ACC112 (cell line): ENCODE results near the gene SRSF2.
"Not testable (repeated sequence)": the region's sequence is repeated elsewhere in the genome, so short reads cannot be mapped to it uniquely, and the experiment has no call there.

Experiments used
- H2AFZ ChIP-seq: fragments of 200-600 bp; sonication (generic); one replicate; pipeline ENCODE4 v1.6.0; 2017; ENCODE audit warnings: antibody characterized with exemption, low read length; ENCODE audit not compliant: unreplicated experiment
- H3K27ac ChIP-seq: fragments of 200-600 bp; sonication (generic); 2 replicates; pipeline ENCODE4 v1.5.1; 2014; ENCODE audit warnings: low read depth, mild to moderate bottlenecking, antibody characterized with exemption, low read length, moderate library complexity
- H3K27me3 ChIP-seq: fragments of 200-600 bp; sonication (generic); 2 replicates; pipeline ENCODE4 v1.6.1; 2014; ENCODE audit warnings: mild to moderate bottlenecking, antibody characterized with exemption, low read length, moderate library complexity, mixed read lengths; ENCODE audit not compliant: insufficient read depth
- H3K36me3 ChIP-seq: fragments of 200-600 bp; sonication (generic); 2 replicates; pipeline ENCODE4 v1.6.1; 2016; ENCODE audit warnings: mild to moderate bottlenecking, antibody characterized with exemption, low read length, moderate library complexity, mixed read lengths; ENCODE audit not compliant: insufficient read depth
- H3K4me1 ChIP-seq: fragments of 200-600 bp; sonication (generic); one replicate; pipeline ENCODE4 v1.6.1; 2016; ENCODE audit warnings: low read length, mixed read lengths; ENCODE audit not compliant: insufficient read depth, unreplicated experiment, control insufficient read depth
- H3K4me3 ChIP-seq: fragments of 200-600 bp; sonication (generic); 2 replicates; pipeline ENCODE4 v1.5.1; 2014; ENCODE audit warnings: mild to moderate bottlenecking, low read depth, low read length
- H3K79me2 ChIP-seq: fragments of 200-600 bp; sonication (generic); one replicate; pipeline ENCODE4 v1.6.0; 2016; ENCODE audit warnings: low read length; ENCODE audit not compliant: control insufficient read depth, unreplicated experiment, insufficient read depth

Gene SRSF2

DNA sequence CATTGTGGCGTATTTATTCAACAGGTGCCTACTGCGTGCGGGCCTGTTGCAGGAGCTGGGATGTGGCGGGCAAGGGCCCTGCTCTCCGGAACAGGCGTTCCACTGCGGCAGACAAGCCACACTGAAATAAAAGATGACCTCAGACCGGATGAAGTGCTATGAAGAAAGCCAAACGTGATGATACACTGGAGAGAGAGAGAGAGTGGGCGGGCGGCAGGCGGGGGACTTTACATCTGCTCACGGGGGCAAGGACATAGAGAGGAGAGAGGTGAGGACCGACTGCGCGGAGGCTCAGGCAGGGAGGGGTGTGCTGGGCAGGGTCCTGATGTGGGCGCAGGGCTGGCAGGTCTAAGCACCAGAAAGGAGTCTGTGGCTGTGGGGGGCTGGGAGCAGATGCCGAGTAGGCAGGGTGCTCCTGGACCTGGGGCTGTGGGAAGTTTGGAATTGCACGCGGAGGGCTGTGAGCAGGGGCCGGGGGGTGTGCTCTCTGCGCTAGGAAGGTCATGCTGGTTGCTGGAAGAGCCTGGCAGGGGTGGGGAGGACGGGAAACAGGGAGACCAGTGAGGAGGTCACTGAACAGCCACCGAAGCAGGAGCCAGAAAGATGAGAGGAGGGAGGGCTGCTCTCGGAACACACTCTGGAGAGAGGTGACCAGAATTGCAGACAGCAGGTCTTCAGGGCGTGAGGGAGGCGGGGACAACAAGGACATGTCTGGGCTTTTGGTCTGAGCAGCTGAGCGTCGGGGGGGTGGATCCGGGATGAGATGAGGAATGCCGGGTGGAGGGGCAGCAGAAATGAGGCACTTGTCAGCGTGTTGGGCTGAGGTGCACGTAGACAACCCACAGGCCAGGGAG lies 36.3 kb downstream of the SRSF2 start:
- peaks cover 55% of the 10 kb centered on the region for H3K4me1 ChIP-seq
- H3K4me3 ChIP-seq, result peak overlapping the region; percentile 64
- peaks cover 87% of the 10 kb centered on the region for H3K79me2 ChIP-seq
- H2AFZ ChIP-seq, result no peak overlapping the region
- no peaks in the 10 kb centered on the region for H3K27me3 ChIP-seq
- no peaks in the 10 kb centered on the region for H3K36me3 ChIP-seq
- H3K27ac ChIP-seq, result peak overlapping the region; percentile 68

DNA sequence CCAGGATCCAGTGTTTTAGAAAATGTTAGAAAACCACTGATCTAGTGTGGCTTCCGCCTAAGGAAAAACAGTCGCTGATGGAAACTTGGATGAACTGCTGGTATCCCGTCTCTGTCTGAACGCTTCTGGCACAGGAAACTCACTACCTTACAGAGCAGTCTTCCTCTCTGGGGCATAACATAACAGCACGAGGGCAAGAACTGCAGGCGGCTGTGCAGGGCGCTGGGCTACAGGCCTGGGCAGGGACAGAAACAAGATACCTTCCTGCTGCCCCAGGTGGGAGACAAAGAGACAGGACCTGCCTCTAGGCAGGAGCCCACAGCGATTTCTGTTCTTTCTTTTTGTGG lies 36.9 kb downstream of the SRSF2 start:
- Histone ChIP-seq H3K4me3 (peak overlapping the region; percentile 64), H3K79me2 (peaks cover 86% of the 10 kb centered on the region)

DNA sequence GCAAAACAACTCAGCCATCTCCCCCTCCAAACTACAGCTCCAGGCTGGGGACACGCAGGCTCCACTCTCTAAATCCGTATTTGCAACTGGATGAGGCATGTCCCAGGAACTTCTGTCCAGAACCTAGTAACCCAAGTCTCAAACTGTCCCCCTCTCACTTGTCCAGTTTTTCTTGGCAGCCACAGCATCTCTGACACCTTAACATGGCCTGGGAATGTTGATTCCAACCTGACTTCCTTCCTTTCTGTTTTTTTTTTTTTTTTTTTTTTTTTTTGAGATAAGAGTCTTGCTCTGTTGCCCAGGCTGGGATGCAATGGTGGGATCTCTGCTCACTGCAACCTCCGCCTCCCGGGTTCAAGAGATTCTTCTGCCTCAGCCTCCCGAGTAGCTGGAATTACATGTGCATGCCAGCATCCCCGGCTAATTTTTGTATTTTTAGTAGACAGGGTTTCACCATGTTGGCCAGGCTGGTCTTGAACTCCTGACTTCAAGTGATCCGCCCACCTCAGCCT lies 38.6 kb downstream of the SRSF2 start:
- peaks cover 87% of the 10 kb centered on the region for H3K79me2 ChIP-seq
- not testable (repeated sequence) for H3K4me3 ChIP-seq, H3K27ac ChIP-seq, H2AFZ ChIP-seq, H3K36me3 ChIP-seq, H3K27me3 ChIP-seq
- peaks cover 67% of the 10 kb centered on the region for H3K4me1 ChIP-seq

More for the DNA sequence above, 36.9 kb downstream of the SRSF2 start:
- H2AFZ ChIP-seq, result no peak overlapping the region
- H3K36me3 ChIP-seq, result no peaks in the 10 kb centered on the region
- peaks cover 58% of the 10 kb centered on the region for H3K4me1 ChIP-seq
- no peaks in the 10 kb centered on the region for H3K27me3 ChIP-seq
- peak overlapping the region; percentile 68 for H3K27ac ChIP-seq

DNA sequence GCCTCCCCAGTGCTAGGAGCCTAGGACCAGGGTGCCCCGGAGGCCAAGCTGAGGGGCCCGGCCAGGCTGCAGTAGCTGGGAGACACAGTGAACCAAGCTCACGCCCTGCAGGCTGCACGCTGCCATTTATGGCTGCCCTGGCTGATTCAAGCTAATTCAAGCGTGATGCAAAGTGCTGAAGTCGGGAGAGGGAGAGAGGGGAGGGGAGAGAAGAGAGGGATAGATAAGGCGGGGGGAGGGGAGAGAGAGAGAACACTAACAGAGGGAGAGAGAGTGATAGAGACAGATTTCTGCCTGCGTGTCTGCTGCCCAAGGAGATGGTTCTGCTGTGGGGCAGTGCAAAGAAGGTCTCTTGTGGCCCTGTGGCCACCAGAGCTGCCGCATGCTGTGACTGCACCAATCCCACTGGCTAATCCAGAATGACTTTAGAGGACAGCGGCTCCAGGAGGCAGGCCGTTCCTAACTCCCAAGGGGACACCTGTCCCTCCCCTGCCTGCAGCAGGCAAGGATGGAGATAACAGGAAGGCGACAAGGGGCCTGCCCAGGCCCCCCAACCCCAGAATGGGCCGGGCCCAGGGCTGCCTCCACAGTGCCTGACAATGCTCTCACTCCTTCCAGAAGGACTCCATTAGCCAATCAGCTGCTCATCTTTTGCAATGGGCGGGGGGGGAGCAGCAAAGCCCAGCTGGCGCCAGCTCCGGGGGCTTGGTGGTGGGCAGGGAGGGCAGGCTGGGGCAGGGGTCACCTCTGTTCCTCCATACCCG lies 39.2 kb downstream of the SRSF2 start:
- Histone ChIP-seq H3K36me3 (no peaks in the 10 kb centered on the region), H3K4me3 (no peak overlapping the region), H3K4me1 (peaks cover 71% of the 10 kb centered on the region), H3K79me2 (peaks cover 81% of the 10 kb centered on the region), H3K27ac (peak overlapping the region; percentile 82), H2AFZ (no peak overlapping the region), H3K27me3 (no peaks in the 10 kb centered on the region)

DNA sequence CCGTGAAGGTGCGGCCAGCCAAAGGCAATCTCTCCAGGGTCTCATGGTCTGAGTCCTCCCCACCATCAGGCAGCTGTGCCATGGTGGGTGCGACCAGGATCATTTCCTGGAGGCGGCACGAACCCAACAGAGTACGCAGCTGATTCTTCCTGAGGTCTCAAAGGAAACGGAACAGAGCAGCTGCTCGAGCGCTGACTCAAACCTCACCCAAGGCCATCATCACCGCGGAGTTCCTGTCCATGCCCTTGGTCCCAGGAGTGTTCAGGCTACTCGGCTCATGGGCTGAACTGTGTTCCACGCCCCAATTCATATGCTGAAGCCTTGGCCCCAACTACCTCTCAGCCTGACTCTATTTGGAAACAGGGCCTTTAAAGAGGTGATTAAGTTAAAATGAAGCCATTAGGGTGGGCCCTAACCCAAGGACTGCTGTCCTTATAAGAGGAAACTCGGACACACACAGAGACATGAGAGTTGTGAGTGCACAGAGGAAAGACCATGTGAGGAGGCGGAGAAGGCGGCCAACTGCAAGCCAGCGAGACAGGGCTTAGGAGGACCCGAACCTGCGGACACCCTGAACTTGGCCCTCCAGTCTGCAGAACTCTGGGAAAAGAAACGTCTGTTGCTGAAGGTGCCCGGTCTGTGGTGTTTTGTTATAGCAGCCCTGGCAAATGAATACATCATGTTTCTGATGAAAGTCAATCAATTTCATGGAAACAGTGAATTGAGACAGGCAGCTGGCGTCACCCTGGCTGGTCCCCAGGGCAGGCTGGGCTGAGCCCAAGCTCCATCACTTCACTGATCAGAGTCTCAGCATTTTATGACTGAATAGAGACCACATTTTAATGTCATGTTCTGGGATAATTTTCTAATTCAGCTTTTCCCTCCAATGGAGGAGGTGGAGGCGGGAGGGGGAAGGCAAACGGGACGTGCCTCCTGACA lies 40.1 kb downstream of the SRSF2 start:
- Histone ChIP-seq H2AFZ (no peak overlapping the region), H3K27ac (peak overlapping the region; percentile 82), H3K4me1 (peaks cover 74% of the 10 kb centered on the region)

DNA sequence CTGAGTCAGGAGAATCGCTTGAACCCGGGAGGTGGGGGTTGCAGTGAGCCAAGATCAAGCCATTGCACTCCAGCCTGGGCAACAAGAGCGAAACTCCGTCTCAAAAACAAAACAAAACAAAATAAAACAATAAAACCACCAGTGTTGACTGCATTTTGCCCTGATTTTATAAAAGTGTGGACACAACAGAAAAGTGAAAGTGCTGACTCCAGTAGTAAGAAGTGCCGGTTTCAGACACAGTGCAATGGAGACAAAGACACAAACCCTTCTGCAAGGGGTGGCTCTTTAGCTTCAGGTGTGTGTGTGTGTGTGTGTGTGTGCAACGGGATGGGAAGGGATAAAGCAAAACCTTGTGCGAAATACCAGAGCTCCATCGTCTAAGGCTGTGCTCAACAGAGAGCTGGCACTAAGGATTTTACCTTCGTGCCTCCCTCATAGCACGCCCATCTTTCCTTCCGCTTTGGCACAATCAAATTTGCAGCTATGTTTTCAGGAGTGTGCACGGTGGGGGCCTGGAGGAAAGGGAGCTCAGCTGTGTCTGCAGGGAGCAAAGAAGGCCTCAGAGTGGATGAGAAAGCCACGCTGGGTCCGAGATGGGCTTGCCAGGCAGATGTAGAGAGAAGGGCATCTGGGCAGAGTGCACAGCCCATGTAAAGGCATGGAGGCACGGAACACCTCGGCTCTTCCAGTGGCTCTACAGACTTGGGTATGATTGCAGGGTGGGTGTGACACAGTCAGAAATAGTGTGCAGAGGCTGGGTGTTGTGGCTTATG lies 41.9 kb downstream of the SRSF2 start:
- no peak overlapping the region for H3K27ac ChIP-seq
- no peaks in the 10 kb centered on the region for H3K27me3 ChIP-seq
- H3K4me1 ChIP-seq, result peaks cover 57% of the 10 kb centered on the region
- peaks cover 83% of the 10 kb centered on the region for H3K79me2 ChIP-seq
- no peak overlapping the region for H2AFZ ChIP-seq
- H3K36me3 ChIP-seq, result no peaks in the 10 kb centered on the region
- peak overlapping the region; percentile 43; the same call in 1 of the 2 replicates for H3K4me3 ChIP-seq

More for the DNA sequence above, 40.1 kb downstream of the SRSF2 start:
- Histone ChIP-seq H3K27me3 (no peaks in the 10 kb centered on the region), H3K4me3 (no peak overlapping the region), H3K36me3 (no peaks in the 10 kb centered on the region), H3K79me2 (peaks cover 83% of the 10 kb centered on the region)

DNA sequence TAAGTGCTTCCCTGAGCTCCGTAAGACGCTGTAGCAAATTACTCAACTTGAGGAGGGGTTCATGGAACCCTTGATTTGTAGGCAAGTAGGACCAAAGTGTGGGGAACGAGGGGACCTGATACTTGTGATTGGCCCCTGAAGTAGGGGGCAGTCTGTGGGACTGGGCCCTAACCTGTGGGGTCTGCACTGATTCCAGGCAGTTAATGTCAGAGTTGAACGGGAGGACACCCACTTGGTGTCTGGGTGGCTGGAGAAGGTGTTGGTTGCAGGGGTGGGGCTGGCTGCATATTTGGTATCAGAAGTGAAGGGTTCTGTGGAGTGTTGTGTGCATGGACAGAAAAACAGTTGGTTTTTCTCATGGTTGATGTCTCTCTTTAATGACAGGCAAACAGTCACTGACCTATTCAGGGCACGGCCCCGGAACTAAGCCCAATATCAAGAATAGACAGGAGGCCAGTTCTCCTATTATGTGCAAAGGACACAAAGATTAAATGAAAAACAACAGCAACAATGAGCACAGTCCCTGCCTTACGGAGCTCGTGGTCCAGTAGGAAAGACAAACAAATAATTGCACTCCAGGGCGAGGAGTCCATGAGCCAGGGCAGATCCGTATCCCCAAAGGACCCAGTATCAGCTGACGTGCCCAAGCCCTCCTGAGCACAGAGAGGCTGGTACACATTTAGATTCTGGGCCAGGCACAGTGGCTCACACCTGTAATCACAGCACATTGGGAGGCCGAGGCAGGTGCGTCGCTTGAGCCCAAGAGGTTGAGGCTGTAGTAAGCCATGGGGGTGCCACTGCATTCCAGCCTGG lies 45.5 kb downstream of the SRSF2 start:
- peaks cover 50% of the 10 kb centered on the region for H3K4me1 ChIP-seq
- H3K27ac ChIP-seq, result no peak overlapping the region
- no peaks in the 10 kb centered on the region for H3K27me3 ChIP-seq
- no peaks in the 10 kb centered on the region for H3K36me3 ChIP-seq
- no peak overlapping the region for H2AFZ ChIP-seq
- peaks cover 53% of the 10 kb centered on the region for H3K79me2 ChIP-seq
- H3K4me3 ChIP-seq, result no peak overlapping the region

DNA sequence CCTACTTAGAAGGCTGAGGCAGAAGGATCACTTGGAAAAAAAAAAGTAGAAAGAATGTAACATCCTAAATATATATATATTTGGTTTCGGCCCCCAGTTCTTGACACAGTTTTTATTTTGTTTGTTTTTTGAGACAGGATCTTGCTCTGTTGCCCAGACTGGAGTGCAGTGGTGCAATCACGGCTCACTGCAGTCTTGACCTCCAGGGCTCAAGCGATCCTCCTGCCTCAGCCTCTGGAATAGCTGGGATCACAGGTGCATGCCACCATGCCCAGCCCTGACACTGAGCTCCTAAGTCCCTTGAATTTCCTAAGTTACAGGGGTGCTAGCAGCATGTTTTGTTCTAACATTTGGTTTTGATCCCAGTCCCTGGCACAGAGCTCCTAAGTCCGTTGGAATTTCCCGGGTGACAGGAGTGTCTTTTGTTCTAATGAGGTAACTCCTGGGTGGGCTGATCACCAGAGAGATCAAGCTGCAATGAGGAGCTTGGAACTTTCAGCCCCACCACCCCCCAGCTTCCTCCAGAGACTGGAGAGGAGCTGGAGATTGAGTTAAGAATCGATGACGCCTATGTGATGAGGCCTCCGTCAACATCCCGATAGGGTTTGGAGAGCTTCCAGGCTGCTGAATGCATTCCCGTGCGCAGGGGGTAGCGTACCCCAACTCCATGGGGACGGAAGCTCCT lies 46.4 kb downstream of the SRSF2 start:
- Histone ChIP-seq H3K36me3 (no peaks in the 10 kb centered on the region), H3K4me3 (no peak overlapping the region), H3K4me1 (peaks cover 47% of the 10 kb centered on the region), H3K27ac (no peak overlapping the region), H3K79me2 (peaks cover 45% of the 10 kb centered on the region), H3K27me3 (no peaks in the 10 kb centered on the region), H2AFZ (no peak overlapping the region)

DNA sequence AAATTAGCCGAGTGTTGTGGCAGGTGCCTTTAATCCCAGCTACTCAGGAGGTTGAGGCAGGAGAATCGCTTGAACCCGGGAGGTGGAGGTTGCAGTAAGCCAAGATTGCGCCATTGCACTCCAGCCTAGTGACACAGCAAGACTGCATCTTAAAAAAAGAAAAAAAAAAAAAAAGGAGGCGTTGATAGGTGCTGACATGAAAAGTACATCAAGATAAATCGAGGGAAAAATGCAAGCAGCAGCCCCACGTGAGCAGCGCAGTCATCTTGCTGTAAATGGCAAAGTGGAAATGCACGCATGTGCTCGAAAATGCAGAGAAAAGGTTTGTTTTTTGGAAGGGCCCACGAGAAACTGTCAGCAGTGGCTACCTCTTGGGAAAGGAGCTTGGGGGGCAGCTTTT lies 47.3 kb downstream of the SRSF2 start:
- Histone ChIP-seq H3K4me3 (no peak overlapping the region), H3K4me1 (peaks cover 42% of the 10 kb centered on the region), H2AFZ (no peak overlapping the region), H3K27ac (peak overlapping the region; percentile 90; the same call in 1 of the 2 replicates), H3K27me3 (no peaks in the 10 kb centered on the region), H3K79me2 (peaks cover 37% of the 10 kb centered on the region), H3K36me3 (no peaks in the 10 kb centered on the region)
